Anterior cingulate cortex (tissue), 58 donors: Measurements from ENCODE around the gene RAD51.
A peak's percentile ranks its signal among the peaks of the same experiment; 100 is the strongest.

Experiments
- DNase-seq, 58 donors: peaks; one replicate each; lab custom pipeline; 2025; lab: John Stamatoyannopoulos, UW

RAD51 gene

GRCh38 chr15:40756938-40757337, 62.0 kb downstream of the RAD51 start:
- no peak for DNase-seq

GRCh38 chr15:40759961-40760360, 65.0 kb downstream of the RAD51 start:
- DNase-seq: no peak

- peak in 11 of 58 donors; percentile 9 to 67 (median 31) for DNase-seq
Measured at GRCh38 chr15:40762919-40763800, 68.2 kb downstream of the RAD51 start.

- peak in 39 of 58 donors; percentile 13 to 70 (median 44) for DNase-seq
Measured at GRCh38 chr15:40763801-40764628, 69.0 kb downstream of the RAD51 start, which contains the start of gene GCHFR. Gene GCHFR (plus strand): TSS chr15:40764068. CDS start chr15:40764181, 113 bp downstream.

GRCh38 chr15:40764629-40765103, 69.7 kb downstream of the RAD51 start:
- DNase-seq: peak in 1 of 58 donors; percentile 25

DNA sequence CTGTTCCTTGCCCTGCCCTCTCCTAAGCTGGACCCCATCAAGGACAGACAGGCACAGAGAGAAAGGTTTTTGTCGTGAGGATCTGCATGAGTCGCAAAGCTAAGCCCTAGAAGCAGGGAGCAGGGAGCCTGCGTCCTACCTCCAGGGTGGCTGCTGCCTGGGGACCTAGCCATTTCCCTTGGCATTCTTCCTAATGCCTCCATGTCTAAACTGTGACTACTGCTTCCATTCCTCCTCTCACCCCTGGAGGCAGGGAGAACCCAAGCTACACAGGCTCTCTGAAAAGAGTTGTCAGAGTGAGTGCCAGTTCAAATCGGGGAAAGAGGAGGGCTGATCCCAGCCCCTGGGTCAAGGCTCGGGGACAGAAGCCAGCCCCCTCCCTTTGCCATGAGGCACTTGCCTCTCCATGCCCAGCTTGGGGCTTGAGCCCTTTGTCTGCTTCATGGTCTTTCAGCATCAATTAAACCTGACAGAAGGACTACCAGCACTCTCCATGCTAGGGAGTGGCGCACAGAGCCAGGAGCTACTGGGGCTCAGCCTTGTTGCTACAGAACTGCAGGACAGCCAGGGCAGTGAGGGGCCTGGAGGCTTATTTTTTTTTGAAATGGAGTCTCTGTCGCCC, 71.3 kb downstream of the RAD51 start:
- peak in 1 of 58 donors; percentile 36 for DNase-seq

GRCh38 chr15:40766906-40767837, 72.2 kb downstream of the RAD51 start:
- no peak for DNase-seq

DNA sequence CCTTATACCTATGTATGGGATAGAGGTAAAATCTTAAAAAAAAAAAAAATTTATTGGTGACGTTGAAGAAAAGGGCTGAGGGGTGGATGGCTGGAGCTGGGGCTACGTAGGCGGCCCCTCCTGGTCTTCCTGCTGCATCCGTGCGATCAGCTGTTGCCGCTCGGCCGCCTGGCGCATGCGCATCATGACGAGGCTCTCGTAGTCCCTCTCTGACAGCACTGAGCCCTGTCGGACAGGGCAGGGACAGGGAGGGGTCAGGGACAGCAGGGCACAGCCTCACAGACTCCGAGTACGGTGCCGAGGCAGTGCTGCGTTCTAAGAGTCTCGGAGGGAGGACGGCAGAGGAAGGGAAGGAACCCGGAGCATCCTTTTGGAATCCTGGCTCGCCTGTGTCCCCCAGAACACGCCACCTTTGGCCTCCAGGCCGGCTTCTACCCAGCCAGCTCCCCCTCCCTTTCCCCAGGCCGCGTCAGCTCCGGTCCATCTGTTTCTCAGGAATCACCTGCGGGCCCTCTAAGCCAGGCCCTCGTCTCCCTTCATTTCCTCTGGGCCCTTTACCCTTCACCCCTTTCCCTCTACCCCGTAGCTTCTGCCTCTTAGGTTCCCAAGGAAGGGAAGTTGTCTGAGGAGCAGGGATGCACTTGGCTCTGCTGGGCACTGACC, 73.0 kb downstream of the RAD51 start:
- no peak for DNase-seq

DNA sequence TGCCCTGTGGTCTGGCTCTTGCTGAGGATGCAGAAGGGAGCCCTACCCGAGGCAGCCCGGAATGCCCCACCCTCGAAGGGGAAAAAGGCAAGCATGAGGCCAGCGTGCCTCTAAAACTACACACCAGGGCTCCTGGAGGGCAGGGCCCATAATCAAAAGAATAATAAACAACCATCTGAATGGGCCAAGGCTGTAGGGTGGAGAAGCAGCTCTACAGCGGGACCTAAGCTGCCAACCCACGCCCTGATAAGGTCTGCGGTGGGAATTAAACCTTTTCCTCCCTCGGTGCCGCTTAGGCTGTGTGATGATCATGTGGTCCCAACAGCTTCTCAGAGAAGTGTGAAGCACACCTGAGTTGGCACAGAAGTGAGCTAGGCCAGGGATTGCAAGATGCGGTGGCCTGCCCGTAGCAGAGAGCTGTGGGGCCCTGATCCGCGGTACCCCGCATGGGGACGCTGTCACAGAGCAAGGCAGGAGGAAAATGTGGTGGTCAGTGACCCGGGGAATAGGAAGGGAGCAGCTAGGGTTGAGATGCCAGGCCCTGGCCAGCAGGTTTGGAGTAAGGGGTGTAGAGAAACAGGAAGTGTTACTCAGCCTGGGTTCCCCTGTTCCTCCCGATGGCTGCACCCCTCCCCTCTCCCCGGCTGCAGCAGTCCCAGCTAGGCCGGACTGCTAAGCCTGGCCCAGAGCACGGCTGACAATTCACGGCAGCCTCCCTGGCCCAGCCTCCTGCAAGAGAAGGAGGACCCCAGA, 73.7 kb downstream of the RAD51 start:
- DNase-seq: no peak

DNA sequence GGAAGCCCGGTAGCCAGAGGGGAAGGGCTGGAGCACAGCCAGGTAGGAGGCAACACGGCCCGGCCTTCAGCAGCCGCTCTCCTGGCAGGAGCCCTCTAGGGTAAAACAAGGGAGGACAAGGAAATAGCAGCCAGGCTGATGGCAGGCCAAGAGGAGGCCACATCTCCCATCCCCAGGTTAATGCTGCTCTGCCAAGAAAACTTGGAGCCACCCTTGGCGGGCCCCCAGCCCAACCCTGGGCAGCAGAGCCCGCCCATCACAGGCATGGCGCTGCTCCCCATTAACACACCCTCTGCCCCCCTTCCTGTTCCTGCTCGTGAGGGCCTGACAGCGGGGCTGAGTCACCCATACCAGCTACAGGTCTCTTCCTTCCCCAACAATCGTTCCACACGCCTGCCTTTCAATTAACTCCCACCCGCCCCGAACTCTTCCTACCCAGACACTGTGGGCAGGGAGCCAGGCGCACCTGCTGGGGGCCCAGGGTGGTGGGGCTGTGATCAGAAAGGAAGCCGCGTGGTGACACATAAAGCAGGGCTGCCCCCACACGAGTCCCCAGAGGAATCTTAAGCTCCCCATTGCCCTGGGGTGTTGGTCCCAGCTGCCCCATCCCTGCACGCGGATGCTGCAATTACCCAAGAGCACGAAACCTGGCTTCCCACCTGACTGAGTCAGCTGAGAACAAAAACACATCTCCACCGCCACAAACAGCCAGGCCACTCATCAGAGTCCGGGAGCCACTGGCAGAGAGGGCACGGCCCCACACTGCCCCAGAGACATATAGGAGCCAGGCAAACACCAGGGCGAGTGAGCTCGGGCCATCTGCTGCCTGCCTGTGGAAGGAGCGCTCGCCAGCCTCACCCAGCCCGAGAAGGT, 74.5 kb downstream of the RAD51 start, which contains the start of gene C15orf62:
Gene C15orf62, plus strand, starts transcription at position 707 of the 873 bp plus-strand sequence. CDS start 516 bp downstream, outside the sequence.
- peak in 30 of 58 donors; percentile 12 to 70 (median 39) for DNase-seq

- peak in 1 of 58 donors; percentile 38 for DNase-seq
Measured at GRCh38 chr15:40770147-40770721, 75.3 kb downstream of the RAD51 start.

DNA sequence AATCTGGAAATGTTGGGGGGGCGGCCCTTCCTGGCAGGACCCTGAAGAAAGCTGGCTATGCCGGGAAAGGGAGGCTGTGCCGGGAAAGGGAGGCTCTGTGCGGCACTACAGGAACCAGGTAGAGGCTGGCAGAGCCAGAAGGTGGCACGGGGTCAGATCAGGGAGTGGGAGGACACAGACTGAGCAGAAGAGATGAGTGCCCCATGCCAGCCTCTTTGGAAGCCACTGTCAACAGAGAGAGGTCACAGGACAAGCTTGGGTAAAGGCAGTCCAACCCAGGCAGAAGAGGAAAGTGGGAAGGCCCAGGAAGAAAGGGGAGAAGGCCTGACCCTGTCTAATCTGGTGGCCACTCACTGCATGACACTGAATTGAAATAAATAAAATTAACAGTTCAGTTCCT, 76.3 kb downstream of the RAD51 start:
- DNase-seq: no peak

- DNase-seq: peak in 8 of 58 donors; percentile 11 to 32 (median 16)
Measured at GRCh38 chr15:40772014-40772413, 77.0 kb downstream of the RAD51 start.

GRCh38 chr15:40773496-40773895, 78.5 kb downstream of the RAD51 start:
- DNase-seq: no peak

GRCh38 chr15:40773902-40774301, 78.9 kb downstream of the RAD51 start:
- no peak for DNase-seq

- no peak for DNase-seq
Measured at GRCh38 chr15:40775007-40775406, 80.0 kb downstream of the RAD51 start.
